Thoracic aorta (tissue), 2 donors: ENCODE data around the gene SRSF7. TPM values are rescaled to one million over a fixed set of nuclear protein-coding genes. Genes with fewer than 3 reads are reported as not detected.
"Not testable (repeated sequence)": the region's sequence is repeated elsewhere in the genome, so short reads cannot be mapped to it uniquely, and the experiment has no call there.

Experiments used
- ATAC-seq: fragments of 150-250 bp; one replicate; pipeline ENCODE4 v1.8.0; 2017; ENCODE audit warnings: low read depth; ENCODE audit not compliant: insufficient number of reproducible peaks, low FRiP score
- DNase-seq: peaks from one replicate; pipeline ENCODE4 v3.0.0-alpha.2; 2020; ENCODE audit warnings: low spot score
- H3K27ac ChIP-seq, 2 donors: fragments of 200-600 bp; sonication (generic); 1 replicate in 1 of 2; 2 replicates in 1 of 2; pipeline ENCODE4 v1.5.1; 2016; ENCODE audit warnings: mild to moderate bottlenecking in 2 of 2, moderate library complexity in 2 of 2
- H3K27me3 ChIP-seq: fragments of 200-600 bp; sonication (generic); replicated peaks from 2 replicates; pipeline ENCODE4 v1.6.0; 2016; ENCODE audit warnings: mild to moderate bottlenecking; ENCODE audit not compliant: insufficient read depth
- H3K36me3 ChIP-seq: fragments of 200-600 bp; sonication (generic); one replicate; pipeline ENCODE4 v1.5.1; 2016
- H3K4me1 ChIP-seq, 2 donors: fragments of 200-600 bp; sonication (generic); 1 replicate in 1 of 2; 2 replicates in 1 of 2; pipeline versions ENCODE4 v1.5.1 to v1.6.0; 2016; ENCODE audit warnings: low read depth in 2 of 2, mild to moderate bottlenecking in 1 of 2; ENCODE audit not compliant: control insufficient read depth in 1 of 2
- H3K4me3 ChIP-seq: fragments of 200-600 bp; sonication (generic); 2 replicates; pipeline ENCODE4 v1.5.1; 2016; ENCODE audit warnings: mild to moderate bottlenecking
- H3K9me3 ChIP-seq: fragments of 200-600 bp; sonication (generic); 2 replicates; pipeline ENCODE4 v1.5.1; 2016
- total RNA-seq, 2 donors: library from RNA; depleted of rRNA; stranded (reverse); fragments of >200 nt; gene quantifications; one replicate each; pipeline versions ENCODE4 v1.1.0 to v1.2.3, GENCODE V29; 2016
- TF ChIP-seq, protein P1 (sequence below): fragments of 200-600 bp; sonication (generic); IDR thresholded peaks from one replicate; pipeline ENCODE4 v1.5.1; 2019; ENCODE audit warnings: antibody characterized with exemption

SRSF7 gene
- total RNA-seq, 2 donors from 2014 or later: 97.5 to 141 TPM

DNA sequence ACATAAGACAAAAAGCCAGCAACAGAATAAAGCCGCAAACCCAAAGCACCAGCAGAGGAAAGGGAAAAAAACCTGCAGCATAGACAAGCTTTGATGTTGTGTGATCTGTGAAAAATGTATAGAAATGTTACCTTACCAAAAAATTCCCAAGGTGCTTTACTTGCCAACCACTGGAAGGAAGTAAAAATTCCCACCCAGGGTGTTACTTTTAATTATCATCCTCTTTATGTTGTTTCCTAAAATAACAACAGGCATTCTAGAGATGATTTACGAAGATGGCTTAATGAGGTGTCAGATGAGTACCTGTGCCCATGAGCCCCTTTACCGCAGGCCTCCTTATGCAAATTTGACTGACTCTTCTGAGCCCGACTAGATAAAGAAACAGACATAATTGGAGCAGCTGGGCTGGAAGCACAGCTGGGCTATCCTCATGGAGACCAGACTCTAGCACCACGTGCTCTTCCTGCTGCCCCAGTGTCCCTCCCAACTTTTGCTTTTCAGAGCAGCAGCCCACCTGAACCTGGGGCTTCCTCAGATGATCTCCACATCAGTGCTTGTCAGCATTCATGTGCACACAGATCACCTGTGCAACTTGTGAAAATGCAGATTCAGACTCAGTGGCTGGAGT is 41.5 kb downstream of the SRSF7 start:
- ATAC-seq: no peak
- no peak overlapping the region for H3K27ac ChIP-seq

DNA sequence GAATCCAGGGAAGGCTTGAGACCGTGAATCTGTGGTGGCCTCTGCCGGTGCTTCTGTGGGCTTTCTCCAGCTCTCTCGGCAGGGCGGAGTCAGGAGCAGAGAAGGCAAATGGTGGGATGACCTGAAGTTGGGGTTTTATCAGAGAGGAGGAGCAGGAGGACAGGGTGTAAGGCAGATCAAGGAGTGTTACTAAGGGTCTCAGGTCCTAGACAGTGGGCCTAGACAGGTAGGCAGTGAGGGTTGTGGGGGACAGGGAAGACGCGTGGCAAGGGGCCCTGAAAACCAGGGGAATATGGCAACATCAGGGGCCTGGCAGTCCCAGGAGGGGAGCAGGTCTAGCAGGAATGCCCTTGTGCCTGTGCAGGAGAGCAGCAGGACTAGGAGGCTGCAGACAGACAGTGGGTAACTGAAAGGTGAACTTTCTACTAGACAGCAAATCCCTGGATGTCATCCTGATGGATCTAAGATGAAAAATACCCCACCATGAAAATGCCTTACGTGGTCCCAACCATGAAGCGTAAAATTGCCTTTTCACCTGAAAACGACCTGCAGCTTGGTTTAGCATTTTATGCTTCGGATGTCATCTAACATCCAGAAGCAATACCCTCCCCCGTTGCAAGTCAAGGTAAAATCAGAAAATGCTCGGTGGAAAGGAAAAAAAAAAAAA is 42.1 kb downstream of the SRSF7 start:
- no peaks in the 10 kb centered on the region for H3K36me3 ChIP-seq
- no peak overlapping the region for H3K27ac ChIP-seq
- ATAC-seq (no peak), DNase-seq (no peak)
- TF ChIP-seq, protein P1, sequence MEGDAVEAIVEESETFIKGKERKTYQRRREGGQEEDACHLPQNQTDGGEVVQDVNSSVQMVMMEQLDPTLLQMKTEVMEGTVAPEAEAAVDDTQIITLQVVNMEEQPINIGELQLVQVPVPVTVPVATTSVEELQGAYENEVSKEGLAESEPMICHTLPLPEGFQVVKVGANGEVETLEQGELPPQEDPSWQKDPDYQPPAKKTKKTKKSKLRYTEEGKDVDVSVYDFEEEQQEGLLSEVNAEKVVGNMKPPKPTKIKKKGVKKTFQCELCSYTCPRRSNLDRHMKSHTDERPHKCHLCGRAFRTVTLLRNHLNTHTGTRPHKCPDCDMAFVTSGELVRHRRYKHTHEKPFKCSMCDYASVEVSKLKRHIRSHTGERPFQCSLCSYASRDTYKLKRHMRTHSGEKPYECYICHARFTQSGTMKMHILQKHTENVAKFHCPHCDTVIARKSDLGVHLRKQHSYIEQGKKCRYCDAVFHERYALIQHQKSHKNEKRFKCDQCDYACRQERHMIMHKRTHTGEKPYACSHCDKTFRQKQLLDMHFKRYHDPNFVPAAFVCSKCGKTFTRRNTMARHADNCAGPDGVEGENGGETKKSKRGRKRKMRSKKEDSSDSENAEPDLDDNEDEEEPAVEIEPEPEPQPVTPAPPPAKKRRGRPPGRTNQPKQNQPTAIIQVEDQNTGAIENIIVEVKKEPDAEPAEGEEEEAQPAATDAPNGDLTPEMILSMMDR: no peak
- H3K9me3 ChIP-seq: no peaks in the 10 kb centered on the region
- no peaks in the 10 kb centered on the region for H3K27me3 ChIP-seq
- peaks cover 0 to 7% of the 10 kb centered on the region in 2 donors for H3K4me1 ChIP-seq
- no peak overlapping the region for H3K4me3 ChIP-seq

More for the DNA sequence above, 41.5 kb downstream of the SRSF7 start:
- TF ChIP-seq, protein P1: no peak
- Histone ChIP-seq H3K27me3 (no peaks in the 10 kb centered on the region), H3K36me3 (no peaks in the 10 kb centered on the region), H3K9me3 (no peaks in the 10 kb centered on the region), H3K4me3 (no peak overlapping the region), H3K4me1 (peaks cover 0 to 6% of the 10 kb centered on the region in 2 donors)
- DNase-seq: no peak

DNA sequence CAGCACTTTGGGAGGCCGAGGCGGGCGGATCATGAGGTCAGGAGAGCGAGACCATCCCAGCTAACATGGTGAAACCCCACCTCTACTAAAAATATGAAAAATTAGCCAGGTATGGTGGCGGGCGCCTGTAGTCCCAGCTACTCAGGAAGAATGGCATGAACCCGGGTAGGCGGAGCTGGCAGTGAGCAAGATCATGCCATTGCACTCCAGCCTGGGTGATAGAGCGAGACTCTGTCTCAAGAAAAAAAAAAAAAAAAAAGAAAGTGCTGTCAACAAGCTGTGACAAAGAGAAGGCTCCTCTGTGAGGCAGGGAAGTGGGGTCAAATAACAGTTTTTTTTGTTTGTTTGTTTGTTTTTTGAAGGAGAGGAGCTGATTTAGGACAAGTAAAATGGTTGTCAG is 42.7 kb downstream of the SRSF7 start:
- not testable (repeated sequence) for H3K9me3 ChIP-seq, H3K36me3 ChIP-seq, H3K27me3 ChIP-seq, H3K27ac ChIP-seq, DNase-seq, ATAC-seq, H3K4me3 ChIP-seq, H3K4me1 ChIP-seq

DNA sequence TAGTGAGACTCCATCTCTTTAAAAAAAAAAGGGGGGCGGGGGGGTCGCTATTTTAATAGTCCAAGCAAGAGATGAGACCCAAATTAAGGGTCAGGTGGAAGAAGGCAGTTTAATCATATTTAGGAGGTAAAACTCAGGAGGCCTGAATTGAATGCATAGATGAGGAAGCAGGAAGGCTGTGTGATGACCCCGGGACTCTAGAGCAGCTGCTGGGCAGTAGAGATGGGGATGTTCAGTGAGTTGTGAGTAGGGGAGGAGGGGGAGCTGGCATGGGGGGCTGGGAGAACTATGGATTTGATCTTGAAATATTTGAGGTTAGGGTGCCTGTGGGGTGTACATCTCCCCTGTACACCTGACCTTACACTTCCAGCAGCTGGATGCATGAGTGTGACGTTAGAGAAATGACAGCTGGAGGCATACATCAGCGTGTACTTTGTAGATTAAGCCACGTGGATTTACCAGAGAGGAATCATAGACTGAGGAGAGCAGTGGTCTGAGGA is 44.3 kb downstream of the SRSF7 start:
- no peaks in the 10 kb centered on the region for H3K27me3 ChIP-seq
- DNase-seq (no peak), ATAC-seq (no peak)
- TF ChIP-seq, protein P1: no peak
- no peaks in the 10 kb centered on the region for H3K36me3 ChIP-seq
- H3K27ac ChIP-seq: no peak overlapping the region
- peaks cover 4 to 7% of the 10 kb centered on the region in 2 donors for H3K4me1 ChIP-seq
- no peak overlapping the region for H3K4me3 ChIP-seq
- H3K9me3 ChIP-seq: no peaks in the 10 kb centered on the region

DNA sequence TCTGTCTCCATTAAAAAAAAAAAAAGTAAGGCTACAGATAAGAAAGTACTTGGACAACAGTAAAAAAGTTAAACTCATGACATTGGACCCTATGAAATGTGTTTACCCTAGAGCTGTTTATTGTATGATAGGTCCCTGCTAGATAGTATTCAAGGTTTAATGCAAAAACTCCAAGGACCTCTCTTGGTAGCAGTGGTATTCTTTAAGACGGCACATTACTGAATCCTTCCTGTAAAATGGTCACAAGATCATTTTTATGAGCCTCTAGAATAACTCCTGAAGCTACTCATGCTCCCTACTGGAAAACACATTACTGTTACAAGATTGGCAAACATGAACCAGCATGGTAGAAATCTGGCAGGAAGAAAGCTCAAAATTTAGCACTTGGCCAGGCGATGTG is 46.5 kb downstream of the SRSF7 start:
- Histone ChIP-seq H3K4me1 (peaks cover 4 to 7% of the 10 kb centered on the region in 2 donors), H3K27ac (no peak overlapping the region), H3K4me3 (no peak overlapping the region), H3K27me3 (no peaks in the 10 kb centered on the region), H3K9me3 (no peaks in the 10 kb centered on the region), H3K36me3 (no peaks in the 10 kb centered on the region)
- DNase-seq (no peak), ATAC-seq (no peak)
- TF ChIP-seq, protein P1: no peak

DNA sequence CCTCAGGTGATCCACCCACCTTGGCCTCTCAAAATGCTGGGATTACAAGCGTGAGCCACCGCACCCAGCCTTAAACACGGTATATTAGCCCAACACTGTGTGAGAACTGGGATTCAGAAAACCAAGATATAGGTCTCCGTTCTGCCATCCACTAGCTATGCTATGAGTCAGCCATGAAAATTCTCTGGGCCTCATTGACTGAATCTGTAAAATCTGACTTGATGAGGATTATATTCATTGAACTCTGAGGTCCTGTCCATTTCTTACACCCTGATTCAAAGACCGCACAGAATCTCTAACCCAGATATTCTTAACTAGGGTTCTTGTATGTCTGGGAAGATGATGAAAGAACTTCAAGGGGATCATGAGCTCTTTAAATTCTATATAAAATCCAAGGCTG is 47.8 kb downstream of the SRSF7 start:
- not testable (repeated sequence) for H3K4me1 ChIP-seq, H3K36me3 ChIP-seq, H3K27ac ChIP-seq, H3K4me3 ChIP-seq, H3K27me3 ChIP-seq, ATAC-seq, H3K9me3 ChIP-seq, DNase-seq
